SK-N-SH treated with all-trans-retinoic acid at 6 μM for 48 hours (cell line): Measurements from ENCODE around the gene CARD18.

ENCODE experiments used
- ARNTL ChIP-seq: fragments of 450-650 bp; formaldehyde crosslinking; IDR thresholded peaks from 2 replicates; pipeline ENCODE4 v1.5.0; 2020; ENCODE audit warnings: low read depth, mild to moderate bottlenecking, moderate library complexity, borderline replicate concordance
- CREB5 ChIP-seq: fragments of 250-450 bp; sonication (Bioruptor Pico); IDR thresholded peaks from 2 replicates; pipeline ENCODE4 v1.5.1; 2020; ENCODE audit warnings: low read depth, mild to moderate bottlenecking, moderate library complexity
- CSDC2 ChIP-seq: fragments of 250-450 bp; sonication (Bioruptor Pico); IDR thresholded peaks from 2 replicates; pipeline ENCODE4 v1.5.0; 2020; ENCODE audit warnings: mild to moderate bottlenecking, moderate library complexity
- CSRNP3 ChIP-seq: fragments of 250-450 bp; sonication (Bioruptor Pico); IDR thresholded peaks from 2 replicates; pipeline ENCODE4 v1.5.1; 2021; ENCODE audit warnings: mild to moderate bottlenecking, moderate library complexity
- ESRRG ChIP-seq: fragments of 250-450 bp; sonication (Bioruptor Pico); IDR thresholded peaks from 2 replicates; pipeline ENCODE4 v1.6.1; 2021; ENCODE audit warnings: mild to moderate bottlenecking
- GLIS3 ChIP-seq: fragments of 250-450 bp; sonication (Bioruptor Pico); IDR thresholded peaks from 2 replicates; pipeline ENCODE4 v1.5.0; 2020; ENCODE audit warnings: mild to moderate bottlenecking, moderate library complexity
- ISL1 ChIP-seq: fragments of 250-450 bp; sonication (Bioruptor Pico); IDR thresholded peaks from 2 replicates; pipeline ENCODE4 v2.1.2; 2022; ENCODE audit warnings: mild to moderate bottlenecking, moderate library complexity
- PATZ1 ChIP-seq: fragments of 250-450 bp; sonication (Bioruptor Pico); IDR thresholded peaks from 2 replicates; pipeline ENCODE4 v1.8.0; 2020; ENCODE audit warnings: mild to moderate bottlenecking, moderate library complexity, borderline replicate concordance
- RARB ChIP-seq: fragments of 250-450 bp; sonication (Bioruptor Pico); IDR thresholded peaks from 2 replicates; pipeline ENCODE4 v1.8.0; 2021; ENCODE audit warnings: mild to moderate bottlenecking, moderate library complexity
- TCF4 ChIP-seq: fragments of 250-450 bp; sonication (Bioruptor Pico); IDR thresholded peaks from 2 replicates; pipeline ENCODE4 v1.8.0; 2021; ENCODE audit warnings: mild to moderate bottlenecking, moderate library complexity, borderline replicate concordance
- TOX ChIP-seq: fragments of 250-450 bp; sonication (Bioruptor Pico); IDR thresholded peaks from 2 replicates; pipeline ENCODE4 v1.8.0; 2021; ENCODE audit warnings: mild to moderate bottlenecking, moderate library complexity, borderline replicate concordance
- ZC3H10 ChIP-seq: fragments of 250-450 bp; sonication (Bioruptor Pico); IDR thresholded peaks from 2 replicates; pipeline ENCODE4 v1.5.1; 2021; ENCODE audit warnings: mild to moderate bottlenecking, moderate library complexity
- ZFP3 ChIP-seq: fragments of 250-450 bp; sonication (Bioruptor Pico); IDR thresholded peaks from 2 replicates; pipeline ENCODE4 v1.5.0; 2020; ENCODE audit warnings: mild to moderate bottlenecking, moderate library complexity
- ZNF8 ChIP-seq: fragments of 450-650 bp; formaldehyde crosslinking; IDR thresholded peaks from 2 replicates; pipeline ENCODE4 v1.5.0; 2020; ENCODE audit warnings: mild to moderate bottlenecking, moderate library complexity

GRCh38 chr11:105149477-105149876 lies 9.9 kb upstream of the CARD18 start:
- TF ChIP-seq ZC3H10 (CRISPR knock-in tag) (no peak), RARB (no peak), TCF4 (CRISPR knock-in tag) (no peak), TOX (CRISPR knock-in tag) (no peak), ESRRG (CRISPR knock-in tag) (no peak), PATZ1 (CRISPR knock-in tag) (no peak), ISL1 (no peak), ZNF8 (CRISPR knock-in tag) (no peak), ZFP3 (CRISPR knock-in tag) (no peak), ARNTL (CRISPR knock-in tag) (no peak), CREB5 (no peak), GLIS3 (CRISPR knock-in tag) (no peak), CSRNP3 (CRISPR knock-in tag) (no peak), CSDC2 (no peak)
